ENCODE results near the gene TRMT11.
"Not testable (repeated sequence)": the region's sequence is repeated elsewhere in the genome, so short reads cannot be mapped to it uniquely, and the experiment has no call there.

The TRMT11 gene

DNA sequence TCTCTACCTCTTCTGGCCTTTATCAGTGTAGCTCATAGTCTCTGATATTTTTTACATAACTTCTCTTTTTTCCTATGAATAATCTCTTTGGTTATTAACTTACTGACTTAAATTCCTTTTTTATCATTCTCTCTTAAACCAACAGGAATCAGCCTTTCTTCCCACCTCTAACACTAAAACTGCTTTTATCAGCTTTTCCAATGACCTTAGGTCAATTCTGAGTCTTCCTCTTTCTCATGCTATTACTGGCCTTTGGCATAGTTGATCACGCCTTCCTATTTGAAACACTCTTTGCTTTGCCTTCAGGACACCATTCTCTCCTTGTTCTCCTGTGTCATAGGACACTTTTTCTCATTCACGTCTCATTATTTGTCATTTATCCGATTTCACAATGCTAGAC lies 37.9 kb upstream of the TRMT11 start:
- H3K9me3 ChIP-seq (replicated peaks; ENCODE audit: low read length), result no peaks in the 10 kb centered on the region
- no peak overlapping the region for H3K4me3 ChIP-seq (ENCODE audit: low read length)
- no peak overlapping the region for H3K9ac ChIP-seq (ENCODE audit: low read depth, low read length)
- no peak overlapping the region for H3K4me2 ChIP-seq (ENCODE audit: low read length)
- H3K36me3 ChIP-seq (ENCODE audit: insufficient read depth, low read length), result no peaks in the 10 kb centered on the region
- peaks cover 42% of the 10 kb centered on the region for H3K4me1 ChIP-seq (ENCODE audit: control insufficient read depth, insufficient read depth, low read length)
- no peaks in the 10 kb centered on the region for H3K27me3 ChIP-seq (ENCODE audit: control insufficient read depth, insufficient read depth, low read length)

DNA sequence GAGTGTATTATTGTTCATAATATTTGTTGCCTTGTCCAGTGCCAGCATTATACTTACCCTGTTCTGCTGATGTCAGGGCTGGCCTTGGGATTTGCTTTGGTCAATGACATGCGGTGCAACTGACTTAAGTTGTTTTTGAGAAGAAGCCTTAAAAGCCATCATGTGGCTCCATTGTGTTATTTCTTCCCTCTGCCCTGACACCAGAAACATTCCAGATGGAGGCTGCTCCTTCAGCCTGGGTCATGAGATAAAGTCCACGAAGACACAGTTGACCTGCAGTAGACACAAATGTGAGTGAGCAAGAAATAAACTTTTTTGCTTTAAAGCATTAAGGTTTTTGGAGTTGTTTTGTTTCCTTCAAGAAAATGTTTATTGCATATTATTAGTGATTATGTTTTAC lies 37.3 kb upstream of the TRMT11 start:
- peaks cover 41% of the 10 kb centered on the region for H3K4me1 ChIP-seq (ENCODE audit: control insufficient read depth, insufficient read depth, low read length)
- no peak overlapping the region for H3K4me2 ChIP-seq (ENCODE audit: low read length)
- no peak overlapping the region for H3K9ac ChIP-seq (ENCODE audit: low read depth, low read length)
- H3K36me3 ChIP-seq (ENCODE audit: insufficient read depth, low read length), result no peaks in the 10 kb centered on the region
- H3K4me3 ChIP-seq (ENCODE audit: low read length), result no peak overlapping the region
- H3K27me3 ChIP-seq (ENCODE audit: control insufficient read depth, insufficient read depth, low read length), result no peaks in the 10 kb centered on the region
- no peaks in the 10 kb centered on the region for H3K9me3 ChIP-seq (replicated peaks; ENCODE audit: low read length)

DNA sequence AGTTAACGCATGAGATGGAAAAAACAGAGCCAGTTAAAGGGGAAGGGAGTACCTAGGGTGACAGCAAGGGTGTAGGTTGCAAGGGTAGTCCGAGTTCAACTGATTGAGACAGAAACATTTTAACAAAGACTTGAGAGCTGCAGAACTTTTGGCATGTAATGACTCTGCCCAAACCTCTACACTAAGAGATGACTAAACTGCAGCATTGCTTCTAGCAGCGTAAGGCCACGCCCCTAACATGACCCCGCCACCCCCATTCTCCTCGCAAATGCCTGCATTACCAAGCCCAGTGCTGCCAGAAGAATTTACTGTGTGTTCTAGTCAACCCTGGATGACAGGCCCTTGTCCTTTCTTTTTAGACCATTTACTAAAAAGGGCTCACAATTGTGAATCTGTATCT lies 36.0 kb upstream of the TRMT11 start:
- no peak overlapping the region for H3K4me2 ChIP-seq (ENCODE audit: low read length)
- peaks cover 29% of the 10 kb centered on the region for H3K4me1 ChIP-seq (ENCODE audit: control insufficient read depth, insufficient read depth, low read length)
- no peak overlapping the region for H3K9ac ChIP-seq (ENCODE audit: low read depth, low read length)
- H3K27me3 ChIP-seq (ENCODE audit: control insufficient read depth, insufficient read depth, low read length), result no peaks in the 10 kb centered on the region
- H3K36me3 ChIP-seq (ENCODE audit: insufficient read depth, low read length), result no peaks in the 10 kb centered on the region
- no peak overlapping the region for H3K4me3 ChIP-seq (ENCODE audit: low read length)
- no peaks in the 10 kb centered on the region for H3K9me3 ChIP-seq (replicated peaks; ENCODE audit: low read length)

DNA sequence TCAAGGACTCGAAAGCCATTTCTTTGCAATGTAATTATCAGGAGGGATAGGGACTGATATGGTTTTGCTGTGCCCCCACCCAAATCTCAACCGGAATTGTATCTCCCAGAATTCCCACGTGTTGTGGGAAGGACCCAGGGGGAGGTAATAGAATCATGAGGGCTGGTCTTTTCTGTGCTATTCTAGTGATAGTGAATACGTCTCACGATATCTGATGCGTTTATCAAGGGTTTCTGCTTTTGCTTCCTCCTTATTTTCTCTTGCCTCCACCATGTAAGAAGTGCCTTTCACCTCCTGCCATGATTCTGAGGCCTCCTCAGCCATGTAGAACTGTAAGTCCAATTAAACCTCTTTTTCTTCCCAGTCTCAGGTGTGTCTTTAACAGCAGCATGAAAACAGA lies 35.6 kb upstream of the TRMT11 start:
- H3K27me3 ChIP-seq (ENCODE audit: control insufficient read depth, insufficient read depth, low read length); H3K4me3 ChIP-seq (ENCODE audit: low read length); H3K4me2 ChIP-seq (ENCODE audit: low read length); H3K9me3 ChIP-seq (replicated peaks; ENCODE audit: low read length); H3K9ac ChIP-seq (ENCODE audit: low read depth, low read length); H3K36me3 ChIP-seq (ENCODE audit: insufficient read depth, low read length): not testable (repeated sequence)
- H3K4me1 ChIP-seq (ENCODE audit: control insufficient read depth, insufficient read depth, low read length), result peaks cover 24% of the 10 kb centered on the region

DNA sequence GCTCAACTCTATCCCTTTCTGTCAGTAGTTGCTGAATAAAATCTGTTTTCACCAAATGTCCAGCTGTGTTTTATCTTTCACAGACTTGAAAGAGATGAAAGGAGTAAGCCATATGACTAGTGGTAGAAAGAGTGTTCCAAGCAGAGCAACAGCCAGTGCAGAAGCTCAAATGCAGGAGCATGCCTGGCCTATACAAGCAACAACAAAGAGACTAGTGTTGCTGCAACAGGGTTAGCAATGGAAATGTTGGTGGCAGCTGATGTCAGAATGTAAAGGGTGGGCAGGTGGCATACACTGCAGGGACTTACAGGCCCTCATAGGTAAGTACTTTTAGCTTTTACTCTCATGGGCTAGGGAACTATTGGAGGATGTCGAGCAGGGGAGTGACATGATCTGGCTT lies 35.0 kb upstream of the TRMT11 start:
- no peaks in the 10 kb centered on the region for H3K36me3 ChIP-seq (ENCODE audit: insufficient read depth, low read length)
- H3K4me3 ChIP-seq (ENCODE audit: low read length), result no peak overlapping the region
- H3K9ac ChIP-seq (ENCODE audit: low read depth, low read length), result no peak overlapping the region
- peaks cover 22% of the 10 kb centered on the region for H3K4me1 ChIP-seq (ENCODE audit: control insufficient read depth, insufficient read depth, low read length)
- no peaks in the 10 kb centered on the region for H3K27me3 ChIP-seq (ENCODE audit: control insufficient read depth, insufficient read depth, low read length)
- H3K9me3 ChIP-seq (replicated peaks; ENCODE audit: low read length), result no peaks in the 10 kb centered on the region
- H3K4me2 ChIP-seq (ENCODE audit: low read length), result no peak overlapping the region

DNA sequence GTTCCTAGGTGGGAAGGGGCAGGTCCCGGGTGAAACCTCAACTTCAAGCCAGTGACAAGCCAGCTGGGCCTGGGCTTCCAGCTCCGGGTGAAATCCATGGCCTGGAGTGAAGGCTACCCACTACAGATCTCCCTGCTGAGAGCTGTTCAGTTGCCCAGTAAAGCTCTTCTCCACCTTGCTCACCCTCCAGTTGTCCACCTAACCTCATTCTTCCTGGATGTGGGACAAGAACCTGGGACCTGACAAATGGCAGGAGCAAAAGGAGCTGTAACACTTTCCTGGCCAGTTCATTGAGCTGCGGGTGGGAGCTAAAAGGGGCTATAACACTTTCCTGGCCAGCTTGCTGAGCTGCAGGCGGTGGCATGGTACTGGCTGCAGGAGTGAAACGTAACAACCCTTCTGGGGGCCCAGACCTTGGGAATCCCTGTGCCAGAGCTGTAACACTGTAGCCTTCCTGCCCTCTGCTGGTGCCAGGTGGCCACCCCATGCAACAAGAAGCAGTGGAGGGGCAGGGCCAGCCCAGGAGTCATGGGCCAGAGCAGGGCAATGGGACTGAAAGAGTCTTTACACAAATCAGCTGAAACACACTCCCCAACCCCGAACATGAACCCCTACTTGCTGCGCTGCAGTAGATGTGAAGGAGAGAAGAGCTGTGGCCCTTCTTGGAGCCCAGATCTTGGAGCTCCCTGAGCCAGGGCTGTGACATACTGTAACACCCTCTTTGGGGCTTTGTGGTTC lies 33.4 kb upstream of the TRMT11 start:
- no peaks in the 10 kb centered on the region for H3K36me3 ChIP-seq (ENCODE audit: insufficient read depth, low read length)
- no peaks in the 10 kb centered on the region for H3K27me3 ChIP-seq (ENCODE audit: control insufficient read depth, insufficient read depth, low read length)
- H3K4me1 ChIP-seq (ENCODE audit: control insufficient read depth, insufficient read depth, low read length), result peaks cover 11% of the 10 kb centered on the region
- no peak overlapping the region for H3K4me3 ChIP-seq (ENCODE audit: low read length)
- no peak overlapping the region for H3K4me2 ChIP-seq (ENCODE audit: low read length)
- H3K9me3 ChIP-seq (replicated peaks; ENCODE audit: low read length), result no peaks in the 10 kb centered on the region
- no peak overlapping the region for H3K9ac ChIP-seq (ENCODE audit: low read depth, low read length)

DNA sequence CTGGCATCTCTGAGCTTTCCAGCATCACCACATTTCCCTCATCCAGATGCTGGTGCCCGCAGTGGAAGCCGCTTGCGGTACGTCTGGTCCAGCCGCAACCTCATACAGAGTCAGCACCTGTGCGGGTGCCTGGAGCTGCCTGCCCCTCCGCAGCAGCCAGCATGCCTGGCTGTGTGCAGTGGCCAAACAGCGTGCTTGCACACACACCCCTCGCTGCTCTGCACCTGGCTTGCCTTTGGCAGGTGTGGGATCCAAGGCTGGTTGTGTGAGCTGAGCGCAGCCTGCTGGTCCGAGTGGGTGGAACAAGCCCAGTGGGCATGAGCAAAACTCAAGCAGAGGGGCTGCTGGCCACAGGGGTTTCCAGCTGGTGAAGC lies 32.9 kb upstream of the TRMT11 start:
- Histone ChIP-seq H3K9me3 (replicated peaks; ENCODE audit: low read length) (no peaks in the 10 kb centered on the region), H3K36me3 (ENCODE audit: insufficient read depth, low read length) (no peaks in the 10 kb centered on the region), H3K4me1 (ENCODE audit: control insufficient read depth, insufficient read depth, low read length) (peaks cover 13% of the 10 kb centered on the region), H3K4me3 (ENCODE audit: low read length) (no peak overlapping the region), H3K27me3 (ENCODE audit: control insufficient read depth, insufficient read depth, low read length) (no peaks in the 10 kb centered on the region), H3K4me2 (ENCODE audit: low read length) (no peak overlapping the region), H3K9ac (ENCODE audit: low read depth, low read length) (no peak overlapping the region)

DNA sequence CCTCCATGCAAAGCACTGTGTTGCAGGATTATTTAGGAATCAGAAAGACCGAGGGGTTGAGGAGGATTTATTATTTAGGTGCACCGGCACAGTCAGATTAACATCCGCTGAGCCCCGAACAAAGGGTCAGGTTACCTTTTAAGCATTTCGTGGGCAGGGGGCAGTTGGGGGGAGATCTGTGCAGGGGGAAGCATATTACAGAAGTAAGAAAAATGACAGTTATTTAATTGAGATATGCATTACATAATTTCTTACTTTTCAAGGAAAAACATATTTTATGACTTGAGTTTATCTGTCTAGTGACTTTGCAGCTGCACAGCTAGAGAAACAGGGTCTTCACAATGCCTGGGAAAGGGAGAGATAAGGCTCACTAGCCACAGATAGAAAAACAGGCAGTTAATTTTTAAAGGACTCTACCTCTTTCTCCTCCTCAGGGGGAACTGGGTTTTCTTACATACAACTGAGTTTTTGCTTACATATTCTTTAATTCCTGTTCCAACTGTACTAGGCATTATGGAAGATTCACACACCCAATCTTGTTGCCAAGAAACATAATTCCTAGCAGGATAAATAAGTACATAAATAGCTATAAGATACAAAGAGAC lies 31.5 kb upstream of the TRMT11 start:
- Histone ChIP-seq H3K9ac (ENCODE audit: low read depth, low read length) (no peak overlapping the region), H3K4me3 (ENCODE audit: low read length) (no peak overlapping the region), H3K36me3 (ENCODE audit: insufficient read depth, low read length) (no peaks in the 10 kb centered on the region), H3K27me3 (ENCODE audit: control insufficient read depth, insufficient read depth, low read length) (no peaks in the 10 kb centered on the region), H3K4me1 (ENCODE audit: control insufficient read depth, insufficient read depth, low read length) (peaks cover 15% of the 10 kb centered on the region), H3K4me2 (ENCODE audit: low read length) (no peak overlapping the region), H3K9me3 (replicated peaks; ENCODE audit: low read length) (no peaks in the 10 kb centered on the region)

DNA sequence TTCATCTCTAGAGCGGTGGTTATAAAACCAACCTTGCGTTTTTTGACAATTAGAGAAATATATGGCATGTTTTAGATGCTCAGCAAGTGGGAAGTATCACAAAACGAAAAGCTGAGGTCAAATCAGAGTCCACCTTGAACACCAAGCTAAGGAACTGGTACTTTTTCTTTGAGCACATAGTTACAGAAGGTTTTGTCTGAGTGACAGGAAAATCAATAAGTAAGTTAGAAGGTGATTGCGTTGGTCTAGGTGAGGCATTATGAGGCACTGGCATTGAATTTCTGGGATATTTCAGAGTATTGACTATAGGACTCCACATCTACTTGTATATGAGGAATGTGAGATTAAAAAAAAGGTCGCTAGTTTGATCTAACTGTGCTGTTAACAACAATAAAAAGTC lies 30.4 kb upstream of the TRMT11 start:
- H3K9me3 ChIP-seq (replicated peaks; ENCODE audit: low read length), result no peaks in the 10 kb centered on the region
- peak overlapping the region; percentile 91 for H3K4me3 ChIP-seq (ENCODE audit: low read length)
- peak overlapping the region; percentile 95 for H3K4me2 ChIP-seq (ENCODE audit: low read length)
- H3K27me3 ChIP-seq (ENCODE audit: control insufficient read depth, insufficient read depth, low read length), result no peaks in the 10 kb centered on the region
- peaks cover 15% of the 10 kb centered on the region for H3K4me1 ChIP-seq (ENCODE audit: control insufficient read depth, insufficient read depth, low read length)
- H3K9ac ChIP-seq (ENCODE audit: low read depth, low read length), result peak overlapping the region; percentile 94
- no peaks in the 10 kb centered on the region for H3K36me3 ChIP-seq (ENCODE audit: insufficient read depth, low read length)

DNA sequence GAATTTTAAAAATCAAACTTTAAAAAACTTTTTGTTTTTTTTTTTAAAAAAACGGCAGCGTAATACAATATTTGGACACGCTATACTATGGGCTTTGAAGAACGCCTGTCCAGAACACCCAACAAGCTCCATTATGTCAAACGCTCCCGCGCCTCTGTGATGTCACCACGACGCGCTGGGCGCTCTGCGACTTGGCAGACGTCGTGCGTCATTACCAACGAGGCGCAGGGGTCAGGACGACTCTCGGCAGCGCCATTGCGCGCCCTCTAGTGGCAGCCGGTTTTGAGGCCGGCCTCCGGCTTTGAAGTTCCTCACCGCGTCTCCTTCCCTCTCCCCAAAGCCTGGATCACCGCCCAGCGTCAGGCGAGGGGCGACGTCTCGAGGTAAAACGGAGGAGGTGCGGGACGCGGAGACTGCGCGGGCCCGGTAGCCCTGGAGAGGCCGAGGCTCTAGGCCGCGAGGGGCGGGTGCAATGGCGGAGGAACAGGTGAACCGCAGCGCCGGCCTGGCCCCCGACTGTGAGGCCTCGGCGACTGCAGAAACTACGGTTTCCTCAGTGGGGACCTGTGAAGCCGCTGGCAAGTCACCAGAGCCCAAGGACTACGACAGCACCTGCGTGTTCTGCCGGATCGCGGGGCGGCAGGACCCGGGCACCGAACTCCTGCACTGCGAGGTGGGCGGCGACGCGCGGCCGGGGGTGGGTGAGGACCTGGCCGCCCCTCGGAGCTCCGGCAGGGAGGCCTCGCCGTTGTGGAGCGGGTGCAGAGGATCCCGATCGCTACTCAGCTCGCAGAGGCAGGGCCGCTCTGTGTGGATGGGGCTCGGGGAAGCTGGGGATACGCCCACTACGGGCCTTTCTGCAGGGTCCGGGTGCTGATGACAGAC lies 29.6 kb upstream of the TRMT11 start, which contains the start of gene HINT3:
Gene HINT3, plus strand, starts transcription at position 265 of the 885 bp plus-strand sequence. Its CDS starts 208 bp downstream, at position 473.
- H3K36me3 ChIP-seq (ENCODE audit: insufficient read depth, low read length), result no peaks in the 10 kb centered on the region
- peaks cover 15% of the 10 kb centered on the region for H3K4me1 ChIP-seq (ENCODE audit: control insufficient read depth, insufficient read depth, low read length)
- no peaks in the 10 kb centered on the region for H3K27me3 ChIP-seq (ENCODE audit: control insufficient read depth, insufficient read depth, low read length)
- peak within 1 kb of the TSS; percentile 95 for H3K4me2 ChIP-seq (ENCODE audit: low read length)
- H3K9ac ChIP-seq (ENCODE audit: low read depth, low read length), result peak within 1 kb of the TSS; percentile 94
- H3K9me3 ChIP-seq (replicated peaks; ENCODE audit: low read length), result no peaks in the 10 kb centered on the region
- peak within 1 kb of the TSS; percentile 91 for H3K4me3 ChIP-seq (ENCODE audit: low read length)

DNA sequence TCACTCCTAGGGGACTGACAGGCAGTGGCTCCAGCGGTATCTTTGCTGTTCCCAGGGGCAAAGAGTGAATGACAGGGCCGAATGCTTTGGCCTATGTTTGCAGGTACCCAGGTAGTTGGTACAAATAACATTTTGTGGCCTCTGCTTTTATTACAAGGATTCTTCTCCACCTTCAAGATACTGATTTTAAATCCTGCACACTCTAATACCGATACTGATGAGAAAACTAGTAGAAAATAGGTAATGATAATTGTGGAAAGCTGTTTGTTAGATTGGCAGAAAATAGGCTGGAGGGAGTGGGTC lies 29.0 kb upstream of the TRMT11 start:
- peak overlapping the region; percentile 94 for H3K9ac ChIP-seq (ENCODE audit: low read depth, low read length)
- H3K4me2 ChIP-seq (ENCODE audit: low read length), result peak overlapping the region; percentile 95
- peak overlapping the region; percentile 91 for H3K4me3 ChIP-seq (ENCODE audit: low read length)
- H3K9me3 ChIP-seq (replicated peaks; ENCODE audit: low read length), result no peaks in the 10 kb centered on the region
- no peaks in the 10 kb centered on the region for H3K36me3 ChIP-seq (ENCODE audit: insufficient read depth, low read length)
- peaks cover 15% of the 10 kb centered on the region for H3K4me1 ChIP-seq (ENCODE audit: control insufficient read depth, insufficient read depth, low read length)
- no peaks in the 10 kb centered on the region for H3K27me3 ChIP-seq (ENCODE audit: control insufficient read depth, insufficient read depth, low read length)

Measured in skeletal muscle satellite cell (primary cell).